NCI-H345 treated with DMSO at 0.1 percent for 48 hours (cell line): Measurements from ENCODE around the gene SEMA3A.
"Not testable (repeated sequence)": the region's sequence is repeated elsewhere in the genome, so short reads cannot be mapped to it uniquely, and the experiment has no call there.

ENCODE experiments used
- DNase-seq: peaks from one replicate; lab custom pipeline; 2025; ENCODE audit not compliant: unreplicated experiment; lab: John Stamatoyannopoulos, UW

SEMA3A gene

DNA sequence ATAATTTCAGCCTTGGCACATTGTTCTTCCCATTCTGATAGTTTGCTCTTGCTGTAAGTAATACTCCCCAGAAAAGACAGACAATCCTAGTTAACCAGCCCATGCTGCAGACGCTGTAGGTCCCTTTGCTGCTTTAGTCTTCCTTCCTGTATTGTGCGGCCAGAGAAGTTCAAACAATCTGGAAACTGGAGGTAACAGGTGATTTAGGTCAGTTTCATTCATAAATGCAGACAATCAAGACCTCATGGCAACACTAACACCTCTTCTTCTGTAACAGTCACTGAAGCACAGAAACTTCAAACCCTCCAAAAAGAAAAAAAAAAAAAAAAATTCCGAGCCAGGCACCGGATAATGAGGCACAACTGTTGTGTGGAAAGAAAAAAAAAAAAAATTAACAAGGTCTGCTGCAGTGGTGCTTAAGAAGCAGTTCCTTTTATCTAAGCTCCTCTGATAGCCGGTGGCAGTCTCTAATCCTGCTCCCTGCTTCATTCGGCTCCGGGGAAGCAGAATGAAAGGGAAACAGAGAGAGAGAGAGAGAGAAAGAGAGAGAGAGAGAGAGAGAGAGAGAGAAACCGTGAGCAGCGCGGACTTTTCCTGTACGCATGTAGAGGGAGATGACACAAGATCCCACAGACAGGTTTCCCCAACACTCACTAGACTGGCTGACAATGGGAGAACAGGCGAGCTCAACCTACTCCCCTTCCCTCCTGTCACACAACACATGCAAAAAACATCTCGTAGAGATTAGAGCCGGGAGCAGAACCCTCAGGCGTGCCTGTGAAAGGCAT lies at the start of gene SEMA3A:
Gene SEMA3A (minus strand): TSS at position 306 of the 788 bp plus-strand sequence. CDS start 203 bp downstream, at position 103.
- no peak for DNase-seq

DNA sequence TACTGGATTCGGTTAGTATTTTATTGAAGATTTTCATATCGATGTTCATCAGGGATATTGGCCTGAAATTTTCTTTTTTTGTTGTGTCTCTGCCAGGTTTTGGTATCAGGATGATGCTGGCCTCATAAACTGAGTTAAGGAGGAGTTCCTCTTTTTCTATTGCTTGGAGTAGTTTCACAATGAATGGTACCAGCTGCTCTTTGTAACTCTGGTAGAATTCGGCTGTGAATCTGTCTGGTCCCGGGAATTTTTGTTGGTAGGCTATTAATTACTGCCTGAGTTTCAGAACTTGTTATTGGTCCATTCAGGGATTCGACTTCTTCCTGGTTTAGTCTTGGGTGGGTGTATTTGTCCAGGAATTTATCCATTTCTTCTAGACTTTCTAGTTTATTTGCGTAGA lies 48.4 kb upstream of the SEMA3A start:
- not testable (repeated sequence) for DNase-seq

DNA sequence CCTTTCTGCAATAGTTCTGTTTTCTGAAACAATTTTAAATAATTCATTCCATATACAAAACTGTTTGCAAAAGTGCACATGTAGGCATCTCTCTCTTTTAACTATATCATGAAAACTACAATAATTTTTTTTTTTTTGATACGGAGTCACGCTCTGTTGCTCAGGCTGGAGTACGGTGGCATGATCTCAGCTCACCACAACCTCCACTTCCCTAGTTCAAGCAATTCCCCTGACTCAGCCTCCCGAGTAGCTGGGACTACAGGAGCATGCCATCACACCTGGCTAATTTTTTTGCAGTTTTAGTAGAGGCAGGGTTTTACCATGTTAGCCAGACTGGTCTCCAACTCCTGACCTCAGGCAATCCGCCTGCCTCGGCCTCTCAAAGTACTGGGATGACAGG lies 44.0 kb upstream of the SEMA3A start:
- DNase-seq, result no peak

DNA sequence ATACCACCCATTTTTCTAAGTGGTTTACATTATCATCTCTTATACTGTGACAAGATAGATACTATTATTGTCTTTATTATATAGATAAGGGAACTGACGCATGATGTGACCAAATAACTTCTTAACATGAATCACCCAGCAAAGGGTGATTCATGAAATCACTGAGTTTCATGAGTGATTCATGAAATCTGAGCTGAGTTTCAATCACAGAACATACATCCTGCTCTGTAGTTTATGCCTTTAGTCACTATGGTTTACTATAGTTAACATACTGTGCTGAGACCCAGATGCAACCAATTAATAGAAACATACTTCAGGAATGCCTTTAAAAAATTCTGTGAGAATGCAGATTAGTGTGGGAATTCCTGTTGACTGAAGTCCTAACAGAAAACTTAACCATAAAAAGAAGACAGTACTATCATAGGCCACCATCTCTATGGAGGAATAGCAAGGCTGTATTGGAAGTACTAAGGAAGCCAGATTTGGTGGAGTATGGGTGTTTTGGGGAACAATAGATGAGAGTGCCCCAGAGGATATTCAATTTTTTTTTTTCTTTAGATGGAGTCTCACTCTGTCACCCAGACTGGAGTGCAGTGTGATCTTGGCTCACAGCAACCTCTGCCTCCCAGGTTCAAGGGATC lies 43.1 kb upstream of the SEMA3A start:
- DNase-seq, result no peak

DNA sequence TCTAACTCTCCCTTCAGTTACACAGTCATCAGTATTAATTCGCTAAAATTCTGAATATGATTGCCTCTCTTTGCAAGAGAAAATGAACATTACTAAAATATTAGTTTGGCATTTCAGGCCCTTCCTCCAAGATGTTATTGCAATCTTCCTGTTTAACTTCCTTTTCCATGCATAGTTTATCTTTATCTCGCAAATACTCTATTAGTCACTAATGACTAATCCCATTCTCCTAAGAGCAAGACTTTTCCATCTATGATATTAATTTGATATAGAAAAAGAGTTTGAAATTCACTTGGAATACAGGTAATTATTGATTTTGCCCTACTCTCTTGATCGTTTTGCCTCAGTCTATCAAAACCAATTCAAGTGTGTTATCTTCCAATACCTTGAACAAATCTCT lies 41.8 kb upstream of the SEMA3A start:
- DNase-seq, result no peak

DNA sequence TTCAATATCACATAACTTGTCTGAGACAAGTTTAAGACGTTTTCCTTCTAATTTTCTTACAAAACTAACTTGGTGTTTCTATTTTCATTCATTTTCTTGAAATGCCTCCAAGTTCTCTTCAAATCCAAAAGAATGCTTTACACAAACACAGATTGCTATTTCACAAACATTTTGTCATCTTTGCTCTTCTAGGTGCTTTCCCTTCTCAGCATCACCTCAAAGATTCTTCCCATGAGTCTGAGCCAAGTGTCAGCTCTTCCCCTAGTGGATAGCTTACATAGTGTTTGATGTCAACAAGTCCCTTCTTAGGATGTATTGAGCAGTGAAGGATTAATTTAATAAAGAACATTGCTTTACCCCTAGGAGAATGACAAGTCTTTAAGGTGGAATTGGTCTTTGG lies 38.1 kb upstream of the SEMA3A start:
- DNase-seq, result no peak

DNA sequence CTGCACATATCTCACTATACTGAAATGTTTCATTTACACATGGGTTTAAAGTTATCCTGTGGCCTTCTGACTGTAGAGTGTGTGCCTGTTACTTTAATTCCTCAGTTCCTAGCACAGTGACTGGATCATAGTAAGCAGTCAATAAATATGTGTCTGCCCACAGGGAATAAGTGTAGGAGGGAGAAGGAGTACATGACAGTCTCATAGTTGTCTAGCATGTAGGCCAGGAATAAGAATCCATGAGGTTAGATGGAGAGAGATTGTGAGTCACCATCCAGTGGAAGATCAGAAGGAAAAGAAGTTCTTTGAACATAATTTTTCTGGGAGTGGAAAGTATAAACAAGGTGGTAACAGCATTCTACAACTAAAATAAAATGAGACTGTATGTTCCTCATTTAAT lies 36.6 kb upstream of the SEMA3A start:
- DNase-seq, result no peak

DNA sequence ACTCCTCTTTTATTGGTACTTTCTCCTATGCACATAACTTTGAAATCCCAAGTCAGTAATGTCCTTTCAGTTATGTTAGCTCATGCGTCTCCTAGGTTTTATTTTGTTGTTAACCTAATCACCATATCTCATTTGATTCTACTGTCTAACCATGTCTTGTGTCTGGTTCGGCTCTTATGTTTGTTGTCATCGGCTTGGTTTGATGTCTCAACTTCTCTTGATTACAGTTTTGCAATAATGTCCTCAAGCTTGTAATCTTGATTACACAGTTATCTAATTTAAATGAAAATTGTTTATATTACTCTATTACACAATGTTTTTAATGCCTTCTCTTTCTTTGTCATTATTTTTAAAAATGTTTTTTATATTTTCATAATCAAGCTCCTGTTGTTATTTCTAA lies 35.9 kb upstream of the SEMA3A start:
- DNase-seq, result no peak

DNA sequence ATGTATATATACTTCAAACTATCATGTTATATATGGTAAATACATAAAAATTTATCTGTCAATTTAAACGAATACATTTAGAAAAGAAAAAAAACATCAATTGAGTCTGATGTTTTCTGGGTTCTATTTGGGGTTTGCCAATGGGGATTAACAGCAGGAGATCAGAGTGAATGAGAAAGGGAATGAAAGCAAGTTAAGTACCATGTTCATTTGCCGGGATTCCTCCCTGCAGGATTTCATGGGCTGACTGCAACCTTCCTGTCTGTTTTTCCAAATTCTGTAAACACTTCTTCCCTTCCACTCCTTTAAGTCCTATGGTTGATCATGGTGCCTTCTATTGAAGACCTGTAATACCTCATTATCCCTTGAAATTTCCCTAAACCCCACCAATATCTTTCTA lies 33.9 kb upstream of the SEMA3A start:
- DNase-seq, result no peak

DNA sequence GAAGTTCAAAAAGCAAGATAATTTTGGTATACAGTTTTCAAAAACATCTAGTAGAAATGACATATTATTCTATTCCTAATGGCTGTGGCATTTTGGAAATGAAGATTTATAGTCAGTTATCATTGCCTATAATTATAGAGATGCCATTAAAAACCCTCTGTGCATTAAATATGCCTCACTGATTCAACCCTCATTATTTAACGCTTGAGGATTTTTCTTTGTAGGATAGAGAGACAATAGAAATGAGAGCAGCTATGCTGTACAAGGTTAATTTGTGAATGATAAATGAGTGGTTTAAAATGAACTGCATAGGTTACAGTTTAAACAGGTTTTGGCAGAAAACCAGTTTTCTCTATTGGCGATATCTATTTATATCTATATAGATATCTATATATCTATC lies 32.2 kb upstream of the SEMA3A start:
- DNase-seq, result no peak

DNA sequence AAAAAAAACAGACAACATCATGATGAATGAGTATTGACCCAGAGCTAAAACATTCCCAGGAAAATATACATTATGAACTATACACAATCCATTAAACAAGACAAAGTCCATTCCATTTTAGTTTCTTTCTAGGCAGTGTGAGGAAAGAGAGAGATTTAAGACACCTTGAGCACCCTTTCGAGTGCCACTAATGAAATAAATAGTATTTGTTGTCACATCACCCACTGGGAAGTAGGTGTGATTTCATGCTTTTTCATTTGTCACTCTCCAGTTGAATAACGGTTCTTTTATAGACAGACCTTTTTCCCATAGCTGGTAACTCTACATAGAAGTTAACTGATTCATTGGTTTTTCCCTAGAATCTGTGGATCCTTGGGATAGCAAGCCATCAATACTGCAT lies 29.9 kb upstream of the SEMA3A start:
- no peak for DNase-seq

DNA sequence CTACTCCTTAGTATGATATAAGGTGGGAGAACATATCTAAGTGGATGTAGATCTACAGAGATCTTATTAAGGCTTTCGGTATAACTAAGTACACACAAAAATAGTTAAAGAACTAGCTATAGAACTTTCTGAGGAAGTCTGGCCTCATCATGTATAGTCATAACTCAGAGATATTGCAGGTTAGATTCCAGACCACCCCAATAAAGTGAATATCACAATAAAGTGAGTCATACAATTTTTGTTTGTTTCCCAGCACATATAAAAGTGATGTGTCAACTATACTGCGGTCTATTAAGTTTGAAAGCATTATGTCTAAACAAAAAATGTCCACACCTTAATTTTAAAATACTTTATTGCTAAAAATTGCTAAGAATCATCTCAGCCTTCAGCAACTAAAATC lies 24.7 kb upstream of the SEMA3A start:
- no peak for DNase-seq

DNA sequence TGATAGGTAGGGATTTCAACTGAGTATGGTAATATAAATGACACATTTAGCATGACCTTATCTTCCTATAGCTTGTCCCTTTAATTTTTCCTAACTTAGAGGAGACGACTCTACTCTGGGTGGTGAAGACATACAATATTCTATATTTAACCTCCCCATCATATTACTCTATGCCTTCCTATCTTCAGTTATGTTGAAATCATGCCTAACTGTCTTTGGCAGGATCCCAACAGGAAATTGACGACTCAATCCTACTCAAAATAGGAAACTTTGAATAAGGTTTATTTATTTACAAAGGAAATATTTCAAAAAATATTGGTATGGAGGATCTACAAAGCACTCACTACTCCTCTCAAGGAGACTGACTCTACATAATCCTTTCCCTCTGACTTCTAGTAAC lies 24.1 kb upstream of the SEMA3A start:
- DNase-seq, result no peak

DNA sequence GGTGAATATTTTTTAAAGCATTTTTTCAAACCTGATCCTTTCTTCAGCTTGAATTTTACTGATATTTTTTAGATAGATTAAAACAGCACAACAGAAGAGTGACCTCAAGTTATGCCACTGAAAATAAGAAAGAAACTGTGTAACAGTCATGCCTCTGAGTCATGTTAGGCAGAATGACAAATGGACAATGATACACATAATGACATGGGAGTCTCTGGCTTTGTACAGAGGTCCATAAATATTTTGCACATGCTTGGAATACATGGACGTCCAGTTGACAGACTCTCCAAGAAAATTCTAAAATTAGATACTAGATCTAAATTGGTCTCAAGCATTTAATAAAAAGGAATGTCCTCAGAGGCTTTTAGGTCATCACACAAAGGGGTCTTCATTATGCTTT lies 21.9 kb upstream of the SEMA3A start:
- no peak for DNase-seq

DNA sequence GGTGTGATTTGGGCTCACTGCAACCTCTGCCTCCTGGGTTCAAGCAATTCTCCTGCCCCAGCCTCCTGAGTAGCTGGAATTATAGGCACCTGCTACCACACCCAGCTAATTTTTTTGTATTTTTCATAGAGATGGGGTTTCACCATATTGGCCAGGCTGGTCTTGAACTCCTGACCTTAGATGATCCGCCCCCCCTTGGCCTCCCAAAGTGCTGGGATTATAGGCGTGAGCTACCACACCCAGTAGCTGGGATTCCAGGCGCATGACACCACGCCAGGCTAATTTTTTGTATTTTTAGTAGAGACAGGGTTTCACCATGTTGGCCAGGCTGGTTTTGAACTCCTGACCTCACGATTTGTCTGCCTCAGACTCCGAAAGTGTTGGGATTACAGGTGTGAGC lies 20.2 kb upstream of the SEMA3A start:
- not testable (repeated sequence) for DNase-seq

DNA sequence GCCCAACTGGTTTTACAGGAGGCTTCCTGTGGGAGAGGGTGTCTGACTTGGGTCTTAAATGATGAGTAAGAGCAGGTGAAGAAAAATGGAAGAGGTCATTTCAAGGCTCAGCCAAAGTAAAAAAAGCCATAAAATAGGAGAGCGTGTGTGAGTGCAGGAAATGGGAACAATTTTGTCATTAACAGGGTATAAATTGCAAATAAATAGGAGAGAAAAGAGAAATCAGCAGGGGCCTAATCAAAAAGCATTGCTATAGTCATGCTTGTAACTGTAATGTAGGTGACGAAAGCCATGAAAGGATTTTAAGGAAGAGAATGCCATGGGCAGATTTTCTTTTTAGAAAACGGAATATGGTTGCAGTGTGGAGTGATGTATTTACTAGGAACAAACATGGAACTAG lies 15.7 kb upstream of the SEMA3A start:
- no peak for DNase-seq

DNA sequence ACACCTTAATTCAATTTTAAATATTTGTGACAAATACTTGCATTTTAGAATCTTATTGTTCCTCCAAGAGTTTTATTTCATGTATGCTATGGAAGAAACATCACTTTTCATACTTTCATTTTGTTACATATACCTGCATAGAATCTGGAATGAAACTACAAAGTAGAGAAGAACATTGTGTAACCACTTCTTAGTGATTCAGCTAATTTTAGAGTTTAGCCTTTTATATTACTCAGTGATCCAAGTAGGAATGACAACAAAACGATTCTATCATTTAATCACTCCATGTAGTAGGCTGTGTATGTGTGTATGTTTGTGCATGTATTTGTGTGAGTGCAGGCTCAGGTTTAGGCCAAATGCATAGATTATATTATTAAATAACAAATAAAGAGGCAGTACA lies 14.4 kb upstream of the SEMA3A start:
- DNase-seq, result no peak

DNA sequence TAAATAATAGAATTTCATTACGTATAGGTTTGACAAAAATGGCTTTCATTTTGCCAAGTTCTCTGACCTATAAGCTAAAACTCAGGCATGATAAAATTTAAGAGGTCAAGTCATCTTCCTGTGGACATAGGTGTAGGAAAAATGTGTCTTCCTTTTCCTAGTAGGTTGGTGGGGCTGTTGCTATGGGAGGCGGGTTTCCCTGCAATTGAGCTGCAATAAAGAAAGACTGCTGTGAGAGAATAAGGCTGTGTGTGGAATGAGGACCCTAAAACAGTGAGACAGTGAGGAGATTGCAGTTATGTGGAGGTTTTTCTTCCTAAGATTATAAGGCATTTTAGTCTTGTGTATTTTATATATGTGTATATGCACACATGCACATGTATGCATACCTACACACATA lies 13.0 kb upstream of the SEMA3A start:
- no peak for DNase-seq

DNA sequence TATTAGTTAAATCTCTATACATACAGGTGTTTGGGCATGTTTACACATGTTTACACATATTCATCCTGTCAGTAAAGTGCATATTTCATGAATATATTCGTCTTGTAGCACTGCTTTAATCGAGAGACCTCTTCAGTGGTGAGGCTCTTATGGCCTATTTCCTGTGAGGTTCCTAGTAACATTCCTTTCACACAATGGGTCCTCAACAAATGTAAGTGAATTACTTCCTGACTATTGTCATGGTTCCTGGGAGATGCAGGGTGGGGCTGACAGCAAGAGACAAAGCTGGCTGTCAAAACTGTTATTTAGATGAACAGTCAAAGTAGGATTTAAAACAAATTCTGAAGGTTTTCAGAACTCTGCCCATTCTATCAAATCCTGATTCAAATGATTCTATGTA lies 12.4 kb upstream of the SEMA3A start:
- no peak for DNase-seq

DNA sequence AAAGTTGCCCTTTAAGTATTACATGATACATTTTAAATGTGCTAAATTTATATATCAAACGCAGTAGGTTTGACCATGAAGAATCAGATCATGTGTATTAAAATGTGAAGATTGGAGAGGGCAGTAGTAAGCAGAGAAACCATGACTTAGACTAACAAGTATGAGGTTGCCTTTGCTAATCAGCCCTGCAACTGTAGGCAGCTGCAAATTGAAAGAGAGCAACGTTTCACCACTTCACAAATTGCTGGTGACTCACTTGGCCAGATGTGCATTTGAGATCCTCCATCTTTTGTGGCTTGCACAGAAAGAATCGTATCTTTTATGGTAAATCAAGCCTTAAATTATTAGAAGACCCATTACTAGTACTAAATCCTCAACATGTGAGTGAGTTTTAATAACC lies 10.1 kb upstream of the SEMA3A start:
- DNase-seq, result no peak

DNA sequence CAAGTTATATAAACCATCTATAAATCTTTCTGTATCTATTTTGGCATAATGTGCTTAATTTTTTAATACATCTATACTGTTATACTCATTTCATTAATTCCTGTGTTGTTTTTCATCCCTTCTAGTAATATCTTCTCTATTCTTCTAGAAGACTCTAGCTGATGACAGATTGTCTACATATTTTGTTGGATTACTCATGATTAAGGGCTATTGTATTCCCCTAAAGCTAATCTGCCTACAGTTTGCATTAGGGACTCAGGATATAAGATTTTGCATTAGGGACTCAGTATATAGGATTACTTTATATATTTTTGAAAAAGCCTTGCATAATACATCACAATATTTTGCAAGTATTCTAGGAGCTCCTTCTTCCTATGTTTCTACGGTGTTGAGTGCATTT lies 8.3 kb upstream of the SEMA3A start:
- no peak for DNase-seq

DNA sequence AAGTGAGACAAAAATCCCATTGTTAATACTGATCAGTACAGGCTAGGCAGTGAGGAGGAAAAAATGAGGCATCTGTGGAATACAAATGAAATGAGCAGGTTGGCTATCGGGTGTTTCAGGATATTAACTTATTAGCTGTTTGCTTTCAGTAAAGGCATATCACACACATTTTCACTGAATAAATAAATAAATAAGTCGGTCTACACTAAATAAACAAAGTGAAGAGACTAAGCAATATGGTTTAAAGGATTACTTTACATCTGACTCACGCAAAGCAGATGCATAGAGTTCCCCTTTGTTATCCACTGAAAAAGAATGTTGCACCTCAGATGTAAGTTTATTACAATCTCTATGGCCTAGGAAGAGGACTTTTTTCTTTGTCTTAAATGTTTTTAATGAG lies 6.3 kb upstream of the SEMA3A start:
- no peak for DNase-seq

DNA sequence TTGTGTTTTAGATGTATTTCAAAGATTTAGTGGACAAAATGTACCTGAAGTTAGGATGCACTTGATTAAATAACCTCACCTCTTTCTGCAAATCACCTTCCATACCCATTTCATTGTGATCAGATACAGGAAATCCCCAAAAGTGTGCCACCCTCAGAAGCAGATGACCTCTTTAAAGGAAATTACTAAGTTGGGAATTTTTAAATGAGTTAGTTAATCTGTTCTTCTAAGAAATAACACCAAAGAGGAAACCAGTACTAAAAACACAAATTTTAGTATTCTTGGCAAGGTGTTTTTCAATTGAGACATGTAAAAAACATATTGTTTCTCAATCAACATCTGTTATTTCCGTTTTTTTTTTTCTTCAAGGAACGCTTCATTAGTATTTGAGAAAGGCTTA lies 4.6 kb upstream of the SEMA3A start:
- DNase-seq, result no peak
